HCT116 (cell line): ENCODE data around the gene SUN2. TPM values are rescaled to one million over a fixed set of nuclear protein-coding genes. Genes with fewer than 3 reads are reported as not detected.

Source experiments
- ATAC-seq: fragments of 200-7000 bp; cut with Tn5 transposase; 2 replicates; pipeline ENCODE4 v1.9.1; 2020; ENCODE audit warnings: mild to moderate bottlenecking, moderate library complexity
- BruUV-seq: library from RNA; stranded (reverse); fragments of 400-500 nt; replicated peaks from 2 replicates; lab custom pipeline; 2021; lab: Mats Ljungman, UMichigan
- CTCF ChIA-PET: fragments of 300-600 bp; sonication (Branson Sonifier 250); formaldehyde crosslinking; loops from one replicate; lab custom pipeline; 2021; ENCODE audit warnings: antibody characterized with exemption; lab: Charles Lee
- POLR2A ChIA-PET: fragments of 300-600, 350-600 bp; sonication (Branson Sonifier 250); formaldehyde crosslinking; loops from one replicate; lab custom pipeline; 2021; ENCODE audit warnings: antibody characterized with exemption; lab: Charles Lee
- RAD21 ChIA-PET, 2 experiments: fragments of 300-600 bp; sonication (Branson Sonifier 250); formaldehyde crosslinking; loops; one replicate each; lab custom pipeline; 2023; ENCODE audit warnings: low total read pairs in 2 of 2; ENCODE audit not compliant: uncharacterized antibody in 2 of 2, unreplicated experiment in 2 of 2, low non-redundant PET in 1 of 2; lab: Charles Lee
- DNase-seq: peaks from one replicate; pipeline ENCODE4 v3.0.0-alpha.2; 2010; ENCODE audit warnings: low read depth, low spot score
- H2AFZ ChIP-seq: fragments of 200-600 bp; shearing (Covaris generic), sonication (generic); 2 replicates; pipeline ENCODE4 v1.6.1; 2017; ENCODE audit warnings: low read depth, mixed run types, mixed read lengths, antibody characterized with exemption, low read length; ENCODE audit not compliant: poor library complexity, severe bottlenecking
- H3K27ac ChIP-seq: 2 replicates; pipeline ENCODE4 v1.5.1; 2012; ENCODE audit warnings: low read depth, low read length
- H3K27me3 ChIP-seq: fragments of 200-600 bp; sonication (generic); 2 replicates; pipeline ENCODE4 v1.6.1; 2016; ENCODE audit warnings: mixed run types, low read length, mixed read lengths; ENCODE audit not compliant: insufficient read depth
- H3K36me3 ChIP-seq, 2 experiments: fragments of 200-500 bp in 1 of 2; fragments of 200-600 bp in 1 of 2; sonication (Bioruptor generic) in 1 of 2; sonication (generic) in 1 of 2; 2 replicates each; pipeline versions ENCODE4 v1.5.1 to v1.6.1; 2014 to 2016; ENCODE audit warnings: low read length in 2 of 2, inconsistent platforms in 1 of 2, mixed read lengths in 1 of 2, mixed run types in 1 of 2; ENCODE audit not compliant: insufficient read depth in 2 of 2, control insufficient read depth in 1 of 2
- H3K4me1 ChIP-seq, 2 experiments: fragments of 200-600 bp in 1 of 2; sonication (generic) in 1 of 2; 2 replicates each; pipeline versions ENCODE4 v1.5.1 to v1.6.1; 2012 to 2017; ENCODE audit warnings: low read length in 2 of 2, inconsistent platforms in 1 of 2, mild to moderate bottlenecking in 1 of 2, mixed read lengths in 1 of 2, mixed run types in 1 of 2, moderate library complexity in 1 of 2; ENCODE audit not compliant: insufficient read depth in 2 of 2, control insufficient read depth in 1 of 2
- H3K4me2 ChIP-seq: fragments of 200-600 bp; sonication (generic); 2 replicates; pipeline ENCODE4 v1.6.1; 2017; ENCODE audit warnings: mixed run types, low read length, mixed read lengths
- H3K4me3 ChIP-seq, 2 experiments: fragments of 200-600 bp in 1 of 2; sonication (generic) in 1 of 2; replicated peaks in 1 of 2; 2 replicates each; pipeline ENCODE4 v1.5.1; 2011 to 2016; ENCODE audit warnings: low read length in 2 of 2, control low read depth in 1 of 2, low read depth in 1 of 2, mild to moderate bottlenecking in 1 of 2, mixed read lengths in 1 of 2, mixed run types in 1 of 2
- H3K79me2 ChIP-seq: fragments of 200-600 bp; sonication (generic); 2 replicates; pipeline ENCODE4 v1.6.1; 2017; ENCODE audit warnings: mild to moderate bottlenecking, mixed run types, low read length, moderate library complexity, mixed read lengths; ENCODE audit not compliant: insufficient read depth
- H3K9ac ChIP-seq: fragments of 200-600 bp; sonication (generic); 2 replicates; pipeline ENCODE4 v1.6.1; 2016; ENCODE audit warnings: low read length, mixed read lengths
- H3K9me2 ChIP-seq: fragments of 200-600 bp; sonication (generic), shearing (Covaris generic); 2 replicates; pipeline ENCODE4 v1.6.1; 2017; ENCODE audit warnings: mixed run types, mild to moderate bottlenecking, moderate library complexity; ENCODE audit not compliant: insufficient read depth
- H3K9me3 ChIP-seq, 2 experiments: fragments of 200-500 bp in 1 of 2; fragments of 200-600 bp in 1 of 2; sonication (Bioruptor generic) in 1 of 2; sonication (generic) in 1 of 2; 2 replicates each; pipeline ENCODE4 v1.6.1; 2014 to 2017; ENCODE audit warnings: low read length in 2 of 2, mixed read lengths in 2 of 2, inconsistent platforms in 1 of 2, low read depth in 1 of 2, mild to moderate bottlenecking in 1 of 2, mixed run types in 1 of 2, moderate library complexity in 1 of 2; ENCODE audit not compliant: control insufficient read depth in 1 of 2, insufficient read depth in 1 of 2
- H4K20me1 ChIP-seq: fragments of 200-600 bp; sonication (generic), shearing (Covaris generic); 2 replicates; pipeline ENCODE4 v1.6.1; 2017; ENCODE audit warnings: mixed run types, mild to moderate bottlenecking, moderate library complexity; ENCODE audit not compliant: insufficient read depth
- CEBPB ChIP-seq: IDR thresholded peaks from 2 replicates; pipeline ENCODE4 v1.6.1; 2012; ENCODE audit warnings: low read depth
- POLR2A ChIP-seq: IDR thresholded peaks from 2 replicates; pipeline ENCODE4 v1.7.0; 2011; ENCODE audit warnings: borderline replicate concordance; ENCODE audit not compliant: insufficient read depth, insufficient read length; ENCODE audit errors: extremely low read depth
- REST ChIP-seq: IDR thresholded peaks from 2 replicates; pipeline ENCODE4 v1.6.1; 2012; ENCODE audit warnings: low read depth
- SIN3A ChIP-seq: IDR thresholded peaks from 2 replicates; pipeline ENCODE4 v1.6.1; 2012; ENCODE audit warnings: low read depth
- YY1 ChIP-seq: IDR thresholded peaks from 2 replicates; pipeline ENCODE4 v1.6.1; 2011; ENCODE audit warnings: low read length, low read depth, moderate library complexity, mild to moderate bottlenecking; ENCODE audit not compliant: insufficient replicate concordance; ENCODE audit errors: extremely low read depth
- ZNF274 ChIP-seq: fragments of 200-500 bp; sonication (Bioruptor generic); IDR thresholded peaks from 2 replicates; pipeline ENCODE4 v1.6.1; 2014; ENCODE audit warnings: mild to moderate bottlenecking, low read depth, low read length, inconsistent platforms
- intact Hi-C: fragments of 100-400 bp; cut with micrococcal nuclease; formaldehyde crosslinking; loops from 2 replicates; pipeline ENCODE4 v1.10.0; 2022
- total RNA-seq: library from RNA; stranded (reverse); gene quantifications from one replicate; pipeline ENCODE4 v1.2.1, GENCODE V29; 2021; ENCODE audit not compliant: unreplicated experiment

Gene SUN2
- total RNA-seq, 1 experiment from 2014 or later: 71.6 TPM

GRCh38 chr22:38745676-38746460 lies 9.9 kb downstream of the SUN2 start:
- DNase-seq (no peak), ATAC-seq (no peak)
- ChIA-PET POLR2A (no interaction called here), RAD21 (no interaction called here), CTCF (no interaction called here)
- H3K4me1 ChIP-seq: peaks cover 8 to 16% of the 10 kb centered on the region in 2 experiments
- BruUV-seq: no TSS peak
- no peak overlapping the region for H3K27ac ChIP-seq
- H2AFZ ChIP-seq: no peak overlapping the region
- H3K79me2 ChIP-seq: no peaks in the 10 kb centered on the region
- TF ChIP-seq SIN3A (no peak), YY1 (no peak), POLR2A (no peak), REST (no peak), ZNF274 (no peak), CEBPB (no peak)
- peaks cover 24 to 48% of the 10 kb centered on the region in 2 experiments for H3K36me3 ChIP-seq
- no peak overlapping the region for H3K4me3 ChIP-seq
- intact Hi-C loops: no loop called here
- H3K9me2 ChIP-seq: no peaks in the 10 kb centered on the region
- no peaks in the 10 kb centered on the region for H4K20me1 ChIP-seq
- H3K4me2 ChIP-seq: no peak overlapping the region
- no peak overlapping the region for H3K9ac ChIP-seq
- H3K27me3 ChIP-seq: no peaks in the 10 kb centered on the region
- no peaks in the 10 kb centered on the region for H3K9me3 ChIP-seq
